Naive B cell (primary cell): ENCODE data around the gene SCP2. TPM values are rescaled to one million over a fixed set of nuclear protein-coding genes. Genes with fewer than 3 reads are reported as not detected.

Source experiments
- ATAC-seq, 2 donors: fragments of 150-1000 bp; cut with Tn5 transposase; 2 replicates each; pipeline ENCODE4 v1.10.0; 2021; ENCODE audit warnings: low read depth in 2 of 2, mild to moderate bottlenecking in 2 of 2, moderate library complexity in 2 of 2
- DNase-seq: peaks from one replicate; pipeline ENCODE4 v3.0.0; 2022
- H3K27ac Mint-ChIP-seq, 6 donors: one replicate each; pipeline ENCODE4 v1.8.0; 2020 to 2022; ENCODE audit warnings: mild to moderate bottlenecking in 6 of 6, mixed read lengths in 6 of 6, moderate library complexity in 5 of 6, inconsistent platforms in 2 of 6
- H3K27me3 Mint-ChIP-seq, 3 donors: one replicate each; pipeline ENCODE4 v1.8.0; 2021 to 2022; ENCODE audit warnings: mixed read lengths in 3 of 3, mild to moderate bottlenecking in 1 of 3
- H3K36me3 Mint-ChIP-seq, 2 donors: one replicate each; pipeline ENCODE4 v1.8.0; 2020 to 2022; ENCODE audit warnings: mixed read lengths in 2 of 2, inconsistent platforms in 1 of 2, mild to moderate bottlenecking in 1 of 2
- H3K4me1 Mint-ChIP-seq, 3 donors: one replicate each; pipeline ENCODE4 v1.8.0; 2020 to 2022; ENCODE audit warnings: mixed read lengths in 3 of 3, inconsistent platforms in 1 of 3, mild to moderate bottlenecking in 1 of 3, moderate library complexity in 1 of 3
- H3K4me3 Mint-ChIP-seq, 8 donors: one replicate each; pipeline ENCODE4 v1.8.0; 2020 to 2022; ENCODE audit warnings: mild to moderate bottlenecking in 8 of 8, mixed read lengths in 8 of 8, moderate library complexity in 8 of 8, inconsistent platforms in 2 of 8
- H3K9me3 Mint-ChIP-seq, 7 donors: one replicate each; pipeline ENCODE4 v1.8.0; 2020 to 2022; ENCODE audit warnings: mixed read lengths in 7 of 7, mild to moderate bottlenecking in 5 of 7, inconsistent platforms in 2 of 7, moderate library complexity in 1 of 7
- polyA plus RNA-seq, 6 donors: library from polyadenylated mRNA; unstranded; fragments of 300-500 nt; fragmentation: Illumina TruSeq; gene quantifications; one replicate each; pipeline ENCODE4 v1.2.3, GENCODE V29; 2021; ENCODE audit warnings: low read depth in 6 of 6

SCP2 gene
- polyA plus RNA-seq, 6 donors from 2014 or later, result 126 to 206 (median 169) TPM

- ATAC-seq (no peak), DNase-seq (no peak)
- no peak overlapping the region for H3K4me3 Mint-ChIP-seq
- no peaks in the 10 kb centered on the region for H3K9me3 Mint-ChIP-seq
- H3K4me1 Mint-ChIP-seq, result no peaks in the 10 kb centered on the region
- H3K36me3 Mint-ChIP-seq, result no peaks in the 10 kb centered on the region
- H3K27ac Mint-ChIP-seq, result peak overlapping the region in 1 of 6 donors; percentile 45
- peaks cover 5 to 10% (median 8%) of the 10 kb centered on the region in 3 donors for H3K27me3 Mint-ChIP-seq
These were observed 144.8 kb downstream of the SCP2 start for GRCh38 chr1:53071915-53072314.

DNA sequence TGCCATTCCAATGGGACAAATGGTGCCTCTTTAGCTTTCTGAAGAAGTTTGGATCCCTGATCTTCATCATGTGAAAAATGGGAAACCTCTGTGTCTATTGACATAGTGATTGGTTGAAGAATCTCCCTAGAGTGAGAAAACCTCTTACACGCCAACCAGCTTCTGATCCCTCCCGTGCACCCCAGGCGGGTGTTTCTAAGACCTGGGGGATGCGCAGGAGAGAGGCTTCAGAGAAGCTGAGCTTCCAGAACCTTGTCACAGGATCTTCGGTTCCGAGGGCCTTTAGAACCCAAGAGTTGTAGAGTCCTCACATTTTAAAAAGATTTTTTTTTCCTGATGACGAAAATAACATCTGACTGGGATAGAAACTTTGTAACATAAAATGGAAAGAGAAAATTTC lies 146.2 kb downstream of the SCP2 start:
- no peak overlapping the region for H3K27ac Mint-ChIP-seq
- ATAC-seq (no peak), DNase-seq (no peak)
- H3K9me3 Mint-ChIP-seq, result no peaks in the 10 kb centered on the region
- no peaks in the 10 kb centered on the region for H3K36me3 Mint-ChIP-seq
- no peak overlapping the region for H3K4me3 Mint-ChIP-seq
- no peaks in the 10 kb centered on the region for H3K4me1 Mint-ChIP-seq
- H3K27me3 Mint-ChIP-seq, result peaks cover 5 to 8% (median 5%) of the 10 kb centered on the region in 3 donors

GRCh38 chr1:53073868-53074311 lies 146.8 kb downstream of the SCP2 start:
- no peak for DNase-seq
- no peak for ATAC-seq
- H3K4me1 Mint-ChIP-seq, result no peaks in the 10 kb centered on the region
- no peaks in the 10 kb centered on the region for H3K9me3 Mint-ChIP-seq
- H3K4me3 Mint-ChIP-seq, result no peak overlapping the region
- peaks cover 5 to 8% (median 5%) of the 10 kb centered on the region in 3 donors for H3K27me3 Mint-ChIP-seq
- no peak overlapping the region for H3K27ac Mint-ChIP-seq
- no peaks in the 10 kb centered on the region for H3K36me3 Mint-ChIP-seq

DNA sequence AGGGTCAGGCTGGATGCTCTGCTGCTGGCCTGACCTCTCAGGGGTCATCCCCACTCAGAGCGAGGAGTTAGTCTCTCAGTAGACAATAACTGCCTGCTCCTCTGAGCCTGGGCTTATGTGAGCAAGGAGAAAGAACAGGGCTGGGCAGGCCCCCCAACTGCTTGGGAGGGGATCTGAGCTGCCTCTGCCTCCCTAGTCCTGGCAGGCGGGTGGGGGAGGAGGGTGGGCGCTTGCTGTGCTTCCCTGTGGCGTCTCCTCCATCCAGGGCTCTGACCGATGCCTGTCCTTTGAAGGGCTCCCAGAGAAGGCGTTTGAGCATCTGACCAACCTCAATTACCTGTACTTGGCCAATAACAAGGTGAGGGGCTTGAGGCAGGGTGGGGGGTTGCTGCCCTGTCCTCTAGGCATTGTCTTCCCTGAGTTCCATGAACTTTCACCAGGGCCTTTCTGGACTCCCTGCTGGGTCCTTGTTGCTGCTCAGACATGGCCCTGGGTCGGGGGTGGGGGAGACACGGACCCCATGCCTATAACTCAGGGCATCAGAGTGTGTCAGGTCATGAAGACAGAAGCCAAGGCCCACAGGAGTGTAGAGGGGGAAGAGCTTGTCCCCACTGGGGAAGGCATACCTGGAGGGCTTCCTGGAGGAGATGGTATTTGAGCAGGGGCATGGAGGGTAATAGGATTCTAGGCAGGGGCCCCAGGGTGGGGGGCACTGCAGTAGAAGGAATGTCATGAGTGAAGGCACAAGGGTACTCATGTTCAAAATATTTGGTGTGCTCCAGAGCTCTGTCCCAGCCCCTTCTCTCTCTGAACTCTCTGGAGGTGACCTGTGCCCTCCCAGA lies 147.5 kb downstream of the SCP2 start:
- H3K27ac Mint-ChIP-seq, result no peak overlapping the region
- H3K4me1 Mint-ChIP-seq, result no peaks in the 10 kb centered on the region
- no peaks in the 10 kb centered on the region for H3K36me3 Mint-ChIP-seq
- H3K27me3 Mint-ChIP-seq, result peaks cover 5 to 8% (median 5%) of the 10 kb centered on the region in 3 donors
- DNase-seq, result no peak
- H3K4me3 Mint-ChIP-seq, result no peak overlapping the region
- no peak for ATAC-seq
- H3K9me3 Mint-ChIP-seq, result no peaks in the 10 kb centered on the region

- no peaks in the 10 kb centered on the region for H3K9me3 Mint-ChIP-seq
- peaks cover 5 to 8% (median 5%) of the 10 kb centered on the region in 3 donors for H3K27me3 Mint-ChIP-seq
- no peaks in the 10 kb centered on the region for H3K36me3 Mint-ChIP-seq
- H3K4me3 Mint-ChIP-seq, result no peak overlapping the region
- no peaks in the 10 kb centered on the region for H3K4me1 Mint-ChIP-seq
- DNase-seq (no peak), ATAC-seq (no peak)
- no peak overlapping the region for H3K27ac Mint-ChIP-seq
These were observed 148.1 kb downstream of the SCP2 start for GRCh38 chr1:53075206-53075605.

- Mint-ChIP-seq H3K27ac (peak overlapping the region in 1 of 6 donors; percentile 28), H3K4me1 (no peaks in the 10 kb centered on the region), H3K4me3 (no peak overlapping the region), H3K9me3 (no peaks in the 10 kb centered on the region), H3K27me3 (peaks cover 5 to 8% (median 5%) of the 10 kb centered on the region in 3 donors), H3K36me3 (no peaks in the 10 kb centered on the region)
- DNase-seq (no peak), ATAC-seq (no peak)
These were observed 148.7 kb downstream of the SCP2 start for GRCh38 chr1:53075761-53076163.

GRCh38 chr1:53076165-53076564 lies 149.1 kb downstream of the SCP2 start:
- Mint-ChIP-seq H3K36me3 (no peaks in the 10 kb centered on the region), H3K9me3 (no peaks in the 10 kb centered on the region), H3K4me1 (no peaks in the 10 kb centered on the region), H3K27ac (peak overlapping the region in 1 of 6 donors; percentile 28), H3K27me3 (peaks cover 5 to 8% (median 5%) of the 10 kb centered on the region in 3 donors), H3K4me3 (no peak overlapping the region)
- DNase-seq, result no peak
- no peak for ATAC-seq

DNA sequence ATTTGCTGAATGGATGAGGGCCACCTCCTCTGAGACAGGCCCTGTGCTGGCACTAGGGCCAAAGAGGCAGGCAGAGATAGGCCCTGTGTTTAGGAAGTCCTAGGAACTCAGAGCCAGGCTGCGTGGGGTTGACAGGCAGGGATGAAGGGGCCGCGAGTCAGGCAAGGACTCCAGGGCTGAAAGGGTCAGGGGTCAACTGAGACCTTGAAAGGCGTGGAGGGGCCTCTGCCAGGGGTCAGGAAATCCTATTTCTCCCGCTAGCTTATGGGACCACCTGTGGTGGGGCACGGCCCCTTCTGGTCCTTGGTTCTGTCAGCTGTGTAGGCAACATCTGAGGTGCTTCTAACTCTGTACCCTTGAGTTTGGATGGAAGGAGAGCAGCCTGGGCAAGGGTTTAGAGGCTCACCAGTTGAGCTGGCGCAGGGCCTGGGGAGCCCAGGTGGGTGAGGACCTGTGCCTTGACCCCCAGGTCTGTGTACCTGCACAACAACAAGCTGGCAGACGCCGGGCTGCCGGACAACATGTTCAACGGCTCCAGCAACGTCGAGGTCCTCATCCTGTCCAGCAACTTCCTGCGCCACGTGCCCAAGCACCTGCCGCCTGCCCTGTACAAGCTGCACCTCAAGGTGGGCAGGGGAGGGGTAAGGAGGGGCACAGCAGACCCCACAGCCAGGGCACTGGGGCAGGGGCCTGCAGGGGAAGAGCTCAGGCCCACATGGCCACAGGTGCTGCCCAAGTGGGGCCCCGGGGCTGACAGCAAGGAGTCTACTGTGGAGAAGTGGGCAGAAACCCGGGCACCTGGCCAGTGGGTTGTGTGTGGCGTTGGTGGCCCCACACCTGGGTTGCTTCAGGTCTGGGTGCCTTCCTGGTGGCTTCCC lies 149.9 kb downstream of the SCP2 start:
- H3K4me3 Mint-ChIP-seq, result no peak overlapping the region
- DNase-seq (no peak), ATAC-seq (no peak)
- H3K4me1 Mint-ChIP-seq, result no peaks in the 10 kb centered on the region
- peaks cover 5 to 8% (median 5%) of the 10 kb centered on the region in 3 donors for H3K27me3 Mint-ChIP-seq
- H3K9me3 Mint-ChIP-seq, result no peaks in the 10 kb centered on the region
- no peaks in the 10 kb centered on the region for H3K36me3 Mint-ChIP-seq
- no peak overlapping the region for H3K27ac Mint-ChIP-seq

DNA sequence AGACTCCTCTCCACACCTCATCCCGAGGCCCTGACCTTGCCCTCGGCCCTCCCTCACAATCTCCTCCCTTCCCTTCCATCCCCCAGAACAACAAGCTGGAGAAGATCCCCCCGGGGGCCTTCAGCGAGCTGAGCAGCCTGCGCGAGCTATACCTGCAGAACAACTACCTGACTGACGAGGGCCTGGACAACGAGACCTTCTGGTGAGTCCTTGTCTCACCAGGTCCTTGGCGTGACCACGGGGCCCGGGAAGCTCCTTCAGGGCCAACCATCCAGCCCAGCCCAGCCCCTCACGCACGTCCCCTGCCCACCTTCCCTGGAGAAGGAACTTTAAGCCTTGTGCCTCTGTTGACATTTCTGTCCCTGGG lies 150.5 kb downstream of the SCP2 start:
- no peak overlapping the region for H3K27ac Mint-ChIP-seq

DNA sequence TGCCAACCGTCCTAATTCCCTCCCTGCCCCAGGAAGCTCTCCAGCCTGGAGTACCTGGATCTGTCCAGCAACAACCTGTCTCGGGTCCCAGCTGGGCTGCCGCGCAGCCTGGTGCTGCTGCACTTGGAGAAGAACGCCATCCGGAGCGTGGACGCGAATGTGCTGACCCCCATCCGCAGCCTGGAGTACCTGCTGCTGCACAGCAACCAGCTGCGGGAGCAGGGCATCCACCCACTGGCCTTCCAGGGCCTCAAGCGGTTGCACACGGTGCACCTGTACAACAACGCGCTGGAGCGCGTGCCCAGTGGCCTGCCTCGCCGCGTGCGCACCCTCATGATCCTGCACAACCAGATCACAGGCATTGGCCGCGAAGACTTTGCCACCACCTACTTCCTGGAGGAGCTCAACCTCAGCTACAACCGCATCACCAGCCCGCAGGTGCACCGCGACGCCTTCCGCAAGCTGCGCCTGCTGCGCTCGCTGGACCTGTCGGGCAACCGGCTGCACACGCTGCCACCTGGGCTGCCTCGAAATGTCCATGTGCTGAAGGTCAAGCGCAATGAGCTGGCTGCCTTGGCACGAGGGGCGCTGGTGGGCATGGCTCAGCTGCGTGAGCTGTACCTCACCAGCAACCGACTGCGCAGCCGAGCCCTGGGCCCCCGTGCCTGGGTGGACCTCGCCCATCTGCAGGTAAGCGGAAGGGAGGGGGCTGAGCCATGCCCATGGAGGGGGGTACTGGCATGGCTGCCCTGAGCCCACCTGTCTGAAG lies 151.4 kb downstream of the SCP2 start:
- DNase-seq (no peak), ATAC-seq (no peak)
- no peak overlapping the region for H3K4me3 Mint-ChIP-seq
- H3K9me3 Mint-ChIP-seq, result no peaks in the 10 kb centered on the region
- no peaks in the 10 kb centered on the region for H3K36me3 Mint-ChIP-seq
- peaks cover 0 to 8% (median 0%) of the 10 kb centered on the region in 3 donors for H3K4me1 Mint-ChIP-seq
- H3K27me3 Mint-ChIP-seq, result peaks cover 5 to 16% (median 8%) of the 10 kb centered on the region in 3 donors
- no peak overlapping the region for H3K27ac Mint-ChIP-seq

More for the DNA sequence above, 150.5 kb downstream of the SCP2 start:
- Mint-ChIP-seq H3K4me3 (no peak overlapping the region), H3K27me3 (peaks cover 5 to 8% (median 5%) of the 10 kb centered on the region in 3 donors), H3K4me1 (no peaks in the 10 kb centered on the region), H3K9me3 (no peaks in the 10 kb centered on the region), H3K36me3 (no peaks in the 10 kb centered on the region)
- DNase-seq (no peak), ATAC-seq (no peak)

- ATAC-seq, result no peak
- H3K27ac Mint-ChIP-seq, result peak overlapping the region in 1 of 6 donors; percentile 22
- DNase-seq, result no peak
- no peaks in the 10 kb centered on the region for H3K9me3 Mint-ChIP-seq
- H3K27me3 Mint-ChIP-seq, result peaks cover 5 to 17% (median 13%) of the 10 kb centered on the region in 3 donors
- H3K4me3 Mint-ChIP-seq, result peak overlapping the region in 1 of 8 donors; percentile 22
- peaks cover 0 to 8% (median 0%) of the 10 kb centered on the region in 3 donors for H3K4me1 Mint-ChIP-seq
- H3K36me3 Mint-ChIP-seq, result no peaks in the 10 kb centered on the region
These were observed 152.2 kb downstream of the SCP2 start for GRCh38 chr1:53079251-53079650.

- no peak for DNase-seq
- H3K9me3 Mint-ChIP-seq, result no peaks in the 10 kb centered on the region
- H3K36me3 Mint-ChIP-seq, result no peaks in the 10 kb centered on the region
- H3K27ac Mint-ChIP-seq, result peak overlapping the region in 1 of 6 donors; percentile 15
- H3K4me1 Mint-ChIP-seq, result peaks cover 0 to 8% (median 0%) of the 10 kb centered on the region in 3 donors
- H3K4me3 Mint-ChIP-seq, result no peak overlapping the region
- ATAC-seq, result no peak
- peaks cover 3 to 16% (median 13%) of the 10 kb centered on the region in 3 donors for H3K27me3 Mint-ChIP-seq
These were observed 153.0 kb downstream of the SCP2 start for GRCh38 chr1:53080041-53080440.

GRCh38 chr1:53080769-53081168 lies 153.7 kb downstream of the SCP2 start:
- Mint-ChIP-seq H3K36me3 (no peaks in the 10 kb centered on the region), H3K27ac (peak overlapping the region in 1 of 6 donors; percentile 4), H3K9me3 (no peaks in the 10 kb centered on the region), H3K4me3 (no peak overlapping the region), H3K27me3 (peaks cover 0 to 10% (median 9%) of the 10 kb centered on the region in 3 donors), H3K4me1 (peaks cover 0 to 8% (median 0%) of the 10 kb centered on the region in 3 donors)
- DNase-seq (no peak), ATAC-seq (no peak)
